Hippocampal formation (tissue), 2 donors: ENCODE data around the gene CCHCR1.

Experiments used
- DNase-seq, 2 donors: peaks; one replicate each; lab custom pipeline; 2025; lab: John Stamatoyannopoulos, UW

CCHCR1 gene

GRCh38 chr6:31162463-31163165 lies 5.0 kb upstream of the CCHCR1 start:
- no peak for DNase-seq

DNA sequence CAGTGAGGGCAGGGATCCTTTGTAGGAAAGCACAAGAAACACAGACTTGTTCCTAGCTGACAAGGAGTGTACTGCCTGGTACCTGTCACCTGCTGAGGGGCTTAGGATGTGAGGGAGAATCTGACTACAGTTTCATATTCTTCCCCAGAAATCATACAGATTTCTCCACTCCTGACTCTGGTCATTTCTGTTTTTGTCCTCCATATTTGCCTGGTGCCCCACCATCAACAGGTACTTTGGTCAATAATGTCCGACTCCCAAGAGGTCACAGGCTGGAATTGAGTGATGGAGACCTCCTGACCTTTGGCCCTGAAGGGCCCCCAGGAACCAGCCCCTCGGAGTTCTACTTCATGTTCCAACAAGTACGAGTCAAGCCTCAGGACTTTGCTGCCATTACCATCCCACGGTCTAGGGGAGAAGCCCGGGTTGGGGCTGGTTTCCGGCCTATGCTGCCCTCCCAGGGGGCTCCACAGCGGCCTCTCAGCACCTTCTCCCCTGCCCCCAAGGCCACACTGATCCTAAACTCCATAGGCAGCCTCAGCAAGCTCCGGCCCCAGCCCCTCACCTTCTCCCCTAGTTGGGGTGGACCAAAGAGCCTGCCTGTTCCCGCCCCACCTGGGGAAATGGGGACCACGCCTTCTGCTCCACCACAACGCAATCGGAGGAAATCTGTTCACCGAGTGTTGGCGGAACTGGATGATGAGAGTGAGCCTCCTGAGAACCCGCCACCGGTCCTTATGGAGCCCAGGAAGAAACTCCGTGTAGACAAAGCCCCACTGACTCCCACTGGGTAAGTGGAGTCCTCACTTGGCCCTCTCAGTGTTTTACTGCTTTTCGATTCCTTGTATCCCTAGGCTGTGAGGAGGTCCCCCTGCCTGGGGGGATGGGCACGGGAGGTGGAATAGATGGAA lies 3.9 kb upstream of the CCHCR1 start:
- no peak for DNase-seq

DNA sequence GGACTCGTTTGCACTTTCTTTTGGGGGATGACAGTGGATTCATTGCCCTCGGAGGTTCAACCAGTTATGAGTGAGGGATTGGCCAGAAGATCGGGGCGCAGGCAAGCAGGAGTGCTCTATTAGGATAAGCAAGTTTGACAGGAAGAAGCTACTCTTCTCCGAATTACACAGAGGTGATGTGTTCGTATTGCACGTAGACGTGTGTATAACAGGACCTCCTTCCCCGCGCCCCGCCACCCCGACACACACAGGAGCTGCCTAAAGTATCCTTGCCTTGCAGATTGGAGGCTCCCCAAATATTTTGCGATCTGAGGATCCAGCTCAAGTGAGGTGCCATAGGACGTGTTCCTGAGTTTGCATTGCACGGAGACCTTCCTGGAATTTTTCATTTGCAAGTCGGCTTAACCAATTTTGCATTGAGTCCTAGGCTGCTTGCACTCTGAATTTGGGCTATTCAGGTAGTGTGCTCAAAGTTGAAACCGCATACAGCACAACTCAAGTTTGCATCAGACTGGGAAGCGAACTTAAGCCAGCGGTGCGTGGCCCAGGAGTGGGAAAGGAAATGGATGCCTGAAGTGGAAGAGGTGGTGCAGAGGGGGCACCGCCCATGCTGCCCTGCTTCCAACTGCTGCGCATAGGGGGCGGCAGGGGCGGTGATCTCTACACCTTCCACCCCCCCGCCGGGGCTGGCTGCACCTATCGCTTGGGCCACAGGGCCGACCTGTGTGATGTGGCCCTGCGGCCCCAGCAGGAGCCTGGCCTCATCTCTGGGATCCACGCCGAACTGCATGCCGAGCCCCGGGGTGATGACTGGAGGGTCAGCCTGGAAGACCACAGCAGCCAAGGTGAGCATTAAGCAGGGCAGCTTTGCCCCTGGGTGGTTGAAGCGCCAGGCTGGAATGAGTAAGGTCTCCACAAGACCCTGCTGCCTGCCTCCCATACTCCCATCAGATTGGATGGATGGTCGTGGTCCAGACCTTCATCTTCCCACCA lies 1.6 kb upstream of the CCHCR1 start:
- no peak for DNase-seq

DNA sequence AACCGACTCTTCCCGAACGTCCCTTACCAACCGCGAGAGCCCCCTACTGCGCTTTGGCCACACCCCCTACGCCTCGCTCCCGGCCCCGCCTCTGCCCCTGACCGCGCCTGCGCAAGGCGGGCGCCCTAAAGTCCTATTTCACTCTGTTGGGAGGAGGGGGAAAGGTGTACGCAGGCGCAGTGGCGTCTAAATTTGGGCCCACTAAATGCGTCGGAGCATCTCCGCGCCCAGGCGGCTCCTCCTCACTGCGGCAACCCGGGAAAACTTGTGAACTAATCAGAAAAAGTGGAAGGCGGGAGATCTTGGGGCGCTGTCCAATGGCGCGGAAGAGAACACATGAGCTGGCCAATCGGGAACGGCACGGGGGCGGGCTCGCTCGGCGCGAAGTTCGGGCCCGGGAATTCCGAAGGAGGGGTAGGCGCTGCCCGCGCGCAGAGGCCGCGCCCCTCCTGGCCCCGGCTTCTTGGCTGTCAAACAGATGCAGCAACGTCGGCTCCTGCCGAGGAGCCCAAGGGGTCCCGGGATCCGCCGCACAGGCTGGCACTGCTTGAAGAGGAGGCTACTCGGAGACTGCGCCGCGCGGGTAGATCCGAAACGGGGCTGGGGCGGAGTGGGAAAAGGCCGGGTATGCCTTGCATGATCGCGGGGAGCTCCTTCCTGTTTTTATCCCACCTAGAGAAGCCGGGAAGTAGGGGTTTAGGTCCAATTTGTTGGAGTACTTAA lies 699 bp upstream of the CCHCR1 start, which contains the start of gene TCF19:
Gene TCF19 (plus strand): TSS at position 450 of the 723 bp plus-strand sequence. CDS start 881 bp downstream, outside the sequence.
- DNase-seq = peak; percentile 97

DNA sequence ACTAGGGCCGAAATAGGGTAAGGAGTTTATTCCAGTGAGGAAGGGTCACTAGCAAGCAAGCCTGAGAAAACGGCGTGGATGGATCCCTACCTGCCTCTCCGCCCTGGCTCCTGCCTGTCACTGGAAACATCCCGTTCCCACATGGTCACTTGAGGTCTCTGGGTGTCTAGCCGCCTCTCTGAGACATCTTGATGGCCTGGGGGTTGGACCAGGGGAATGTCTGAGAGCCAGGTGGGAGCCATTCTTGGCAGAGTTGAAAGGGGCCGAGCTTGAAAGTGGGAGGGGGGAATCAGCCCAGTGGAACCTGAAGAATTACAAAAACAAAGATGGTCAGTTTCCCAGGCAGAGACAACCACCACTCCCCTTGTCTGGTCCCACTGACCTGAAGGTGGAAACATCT lies 961 bp downstream of the CCHCR1 start:
- no peak for DNase-seq

GRCh38 chr6:31154436-31154835 lies 3.2 kb downstream of the CCHCR1 start:
- no peak for DNase-seq

GRCh38 chr6:31152781-31153180 lies 4.8 kb downstream of the CCHCR1 start:
- no peak for DNase-seq

GRCh38 chr6:31149827-31150447 lies 7.7 kb downstream of the CCHCR1 start:
- DNase-seq = no peak

- DNase-seq = no peak
Observed at GRCh38 chr6:31145386-31145785, 12.2 kb downstream of the CCHCR1 start.

- no peak for DNase-seq
Observed at GRCh38 chr6:31144970-31145340, 12.6 kb downstream of the CCHCR1 start.

DNA sequence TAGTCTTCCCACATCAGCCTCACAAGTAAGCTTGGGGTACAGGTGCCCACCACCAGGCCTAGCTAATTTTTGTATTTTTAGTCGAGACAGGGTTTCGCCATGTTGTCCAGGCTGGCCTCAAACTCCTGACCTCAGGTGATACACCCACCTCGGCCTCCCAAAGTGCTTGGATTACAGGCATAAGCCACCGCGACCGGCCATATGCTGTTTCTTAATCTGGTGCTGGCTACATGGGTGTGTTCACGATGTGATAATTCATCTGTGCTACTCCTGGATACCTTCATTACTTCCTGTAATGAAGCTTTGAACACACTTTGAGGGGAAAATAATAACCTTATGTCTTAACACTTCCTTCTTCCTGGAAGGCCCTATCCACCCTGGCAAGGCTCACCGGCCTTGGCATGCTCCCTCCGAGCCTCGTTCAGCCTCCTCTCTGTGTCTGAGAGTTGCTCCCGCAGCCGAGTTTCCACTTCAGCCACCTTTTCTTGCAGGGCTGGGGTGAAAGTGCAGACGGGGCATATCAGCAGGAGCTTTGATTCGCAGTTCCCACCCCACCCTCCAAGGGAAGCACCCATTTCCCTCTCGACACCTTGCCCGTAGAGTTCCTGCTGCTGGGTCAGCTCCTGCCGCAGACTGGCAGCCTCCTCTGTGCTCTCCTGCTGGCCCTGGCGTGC lies 13.2 kb downstream of the CCHCR1 start:
- no peak for DNase-seq

GRCh38 chr6:31143148-31143547 lies 14.5 kb downstream of the CCHCR1 start:
- DNase-seq = no peak

DNA sequence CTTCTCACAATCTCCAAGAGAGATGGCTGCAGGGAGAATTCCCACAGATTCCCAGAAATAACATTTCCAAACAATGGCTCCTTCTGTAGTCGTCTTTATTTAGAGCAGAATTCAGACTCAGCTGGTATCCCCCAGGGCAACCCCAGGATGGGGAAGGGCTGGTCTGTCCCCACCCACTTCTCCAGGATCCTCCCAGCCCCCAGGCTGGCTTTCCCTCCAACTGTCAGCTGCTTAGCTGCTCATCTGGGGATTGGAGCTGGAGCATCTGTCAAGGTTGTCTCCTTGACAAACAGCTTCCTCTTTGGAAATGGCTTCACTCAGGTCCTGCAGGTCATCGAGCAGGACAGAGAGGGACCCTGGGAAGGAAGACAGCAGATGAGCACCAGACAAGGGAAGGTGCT lies 15.2 kb downstream of the CCHCR1 start:
- DNase-seq = no peak

DNA sequence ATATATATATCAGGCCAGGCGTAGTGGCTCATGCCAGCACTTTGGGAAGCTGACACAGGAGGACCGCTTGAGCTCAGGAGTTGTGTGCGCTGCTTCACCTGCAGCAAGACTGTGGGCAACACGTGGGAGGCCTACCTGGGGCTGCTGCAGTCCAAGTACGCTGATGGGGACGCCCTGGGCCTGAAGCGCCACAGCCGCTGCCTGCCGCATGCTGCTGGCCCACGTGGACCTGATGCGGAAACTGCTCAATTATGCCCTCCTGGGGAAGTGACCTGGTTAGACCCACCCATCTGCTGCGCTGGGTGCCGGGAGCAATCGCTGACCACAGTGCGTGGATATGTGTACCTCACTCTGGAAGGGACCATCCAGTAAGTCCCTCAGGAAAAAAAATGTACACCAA lies 17.0 kb downstream of the CCHCR1 start:
- no peak for DNase-seq

GRCh38 chr6:31139599-31139998 lies 18.0 kb downstream of the CCHCR1 start:
- no peak for DNase-seq

DNA sequence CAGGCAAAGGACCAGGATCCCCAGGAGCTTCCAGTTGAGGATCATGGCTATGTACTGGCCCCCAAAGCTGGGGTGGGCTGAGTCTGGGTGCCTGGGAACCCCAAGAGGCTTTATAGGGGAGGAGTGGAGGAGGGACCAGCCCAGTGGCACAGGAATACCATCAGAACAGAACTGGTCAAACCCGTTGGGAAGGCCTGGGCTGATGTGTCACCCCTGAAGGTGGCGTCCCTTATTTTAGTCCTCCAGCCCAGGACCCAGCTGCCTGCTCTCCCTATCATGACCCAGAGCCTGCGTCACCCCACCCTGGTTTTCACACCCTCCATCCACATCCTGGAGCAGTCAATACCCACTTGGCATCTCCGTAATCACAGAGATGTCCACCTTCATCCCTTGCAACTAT lies 18.6 kb downstream of the CCHCR1 start, which contains the start of gene PSORS1C2:
Gene PSORS1C2 (minus strand): TSS at position 85 of the 400 bp plus-strand sequence. CDS start 40 bp downstream, at position 45.
- no peak for DNase-seq

DNA sequence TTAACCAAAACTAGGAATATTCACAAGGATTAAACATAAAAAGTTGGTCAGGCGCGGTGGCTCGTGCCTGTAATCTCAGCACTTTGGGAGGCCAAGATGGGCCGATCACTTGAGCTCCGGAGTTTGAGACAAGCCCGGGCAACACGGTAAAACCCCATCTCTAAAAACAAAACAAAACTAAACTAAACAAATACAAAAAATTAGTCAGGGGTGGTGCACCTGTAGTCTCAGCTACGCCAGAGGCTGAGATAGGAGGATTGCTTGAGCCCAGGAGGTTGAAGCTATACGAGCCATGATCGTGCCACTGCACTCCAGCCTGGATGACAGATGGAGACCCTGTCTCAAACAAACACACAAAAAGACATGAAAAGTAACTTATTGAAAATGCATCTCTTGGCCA lies 21.9 kb downstream of the CCHCR1 start:
- DNase-seq = no peak

DNA sequence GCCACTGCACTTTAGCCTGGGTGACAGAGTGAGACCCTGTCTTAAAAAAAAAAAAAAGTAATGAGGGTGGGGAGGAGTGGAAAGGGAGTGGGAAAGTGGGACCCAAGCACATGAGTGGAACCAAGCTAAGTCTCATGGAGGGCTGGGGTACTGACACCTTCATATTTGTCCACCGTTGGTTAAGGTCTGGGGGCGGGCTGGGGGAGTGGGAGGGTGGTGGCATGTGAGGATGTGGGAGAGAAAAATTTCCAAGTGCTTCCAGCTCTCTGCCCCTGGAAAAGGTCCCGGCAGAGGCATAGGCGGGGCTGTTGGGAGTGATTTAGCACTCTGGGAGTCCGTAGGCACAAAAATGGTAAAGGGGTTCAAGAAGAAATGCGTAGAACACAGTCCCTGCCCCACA lies 24.8 kb downstream of the CCHCR1 start:
- DNase-seq = no peak

DNA sequence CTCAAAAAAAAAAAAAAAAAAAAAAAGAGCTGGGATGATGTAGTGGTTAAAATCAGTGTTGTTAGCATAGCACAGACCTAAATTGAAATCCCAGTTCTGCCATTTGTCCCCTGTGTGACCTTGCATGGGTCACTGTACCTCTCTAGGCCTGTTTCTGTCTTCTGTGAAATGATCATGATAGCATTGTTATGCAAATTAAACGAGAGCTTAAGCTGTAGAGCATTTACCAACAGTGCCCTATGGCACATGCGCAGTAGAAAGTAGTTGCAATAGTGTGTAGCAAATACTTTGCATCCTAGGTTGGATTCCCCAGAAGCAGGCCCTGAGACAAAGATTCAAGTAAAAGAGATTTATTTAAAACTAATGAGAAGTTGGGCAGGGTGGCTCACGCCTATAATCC lies 26.0 kb downstream of the CCHCR1 start:
- no peak for DNase-seq

- no peak for DNase-seq
Observed at GRCh38 chr6:31130751-31131150, 26.9 kb downstream of the CCHCR1 start.
